Ramos (cell line): ENCODE measurements around the gene ABCA2.

Experiments
- in situ Hi-C: fragments of 300-500 bp; cut with MboI; formaldehyde crosslinking; loops from one replicate; pipeline ENCODE4 v1.14.3; 2022; ENCODE audit warnings: low sequenced_read_pairs; ENCODE audit not compliant: unreplicated experiment

Gene ABCA2

GRCh38 chr9:137050570-137050969 is 22.5 kb upstream of the ABCA2 start:
- in situ Hi-C loops, result loop anchor here (25.0 kb wide), 1 partner anchor 387 kb away; the partner anchor contains the start of gene ENTPD8

- in situ Hi-C loops, result loop anchor here (5.0 to 25.0 kb wide), 2 partner anchors 178 to 388 kb away; partner anchors contain the start of genes CYSRT1, ENTPD8 and RNF224
These were observed 21.8 kb upstream of the ABCA2 start for GRCh38 chr9:137049544-137050449.

GRCh38 chr9:137048655-137049543 is 20.9 kb upstream of the ABCA2 start:
- in situ Hi-C loops, result loop anchor here (5.0 kb wide), 1 partner anchor 178 kb away; the partner anchor contains the start of genes CYSRT1 and RNF224

DNA sequence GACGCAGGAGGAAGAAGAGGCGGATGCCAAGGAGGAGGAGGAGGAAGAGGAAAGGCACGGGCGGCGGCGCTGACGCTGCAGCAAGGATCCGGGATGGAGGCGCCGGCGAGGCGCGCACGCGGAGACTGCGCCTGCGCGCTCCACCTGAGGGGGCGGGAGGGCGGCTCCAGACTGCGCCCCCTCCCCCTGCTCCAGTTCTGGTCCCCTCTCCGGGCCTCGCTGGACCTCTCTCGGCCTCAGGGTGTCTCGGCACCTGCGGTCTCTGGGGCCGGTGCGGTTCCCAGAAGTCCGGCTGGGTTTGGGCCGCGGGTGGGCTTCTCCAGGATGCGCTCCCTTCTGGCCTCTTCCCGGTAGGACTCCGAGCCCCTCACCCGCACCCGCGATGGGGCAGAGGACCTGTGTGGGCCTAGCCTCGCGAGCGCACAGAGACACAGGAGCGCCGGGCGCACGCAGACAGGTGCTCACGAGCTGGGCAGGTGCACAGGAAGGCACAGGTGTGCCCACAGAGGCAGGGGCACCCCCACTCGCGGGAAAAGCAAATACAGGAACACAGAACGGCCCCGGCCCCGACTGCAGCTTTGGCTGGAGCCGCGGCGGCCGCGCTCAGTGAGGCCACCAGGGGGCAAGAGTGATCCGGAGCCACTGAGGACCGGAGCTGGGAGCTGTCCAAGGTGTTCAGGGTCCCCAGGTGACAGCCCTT is 18.2 kb upstream of the ABCA2 start, which contains the start of gene NPDC1:
TSS of gene NPDC1 (minus strand) at position 90 of the 700 bp plus-strand sequence. CDS start 188 bp downstream, outside the sequence.
- in situ Hi-C loops, result loop anchor here (5.0 kb wide), 1 partner anchor 181 kb away; the partner anchor contains the start of genes CYSRT1 and RNF224

DNA sequence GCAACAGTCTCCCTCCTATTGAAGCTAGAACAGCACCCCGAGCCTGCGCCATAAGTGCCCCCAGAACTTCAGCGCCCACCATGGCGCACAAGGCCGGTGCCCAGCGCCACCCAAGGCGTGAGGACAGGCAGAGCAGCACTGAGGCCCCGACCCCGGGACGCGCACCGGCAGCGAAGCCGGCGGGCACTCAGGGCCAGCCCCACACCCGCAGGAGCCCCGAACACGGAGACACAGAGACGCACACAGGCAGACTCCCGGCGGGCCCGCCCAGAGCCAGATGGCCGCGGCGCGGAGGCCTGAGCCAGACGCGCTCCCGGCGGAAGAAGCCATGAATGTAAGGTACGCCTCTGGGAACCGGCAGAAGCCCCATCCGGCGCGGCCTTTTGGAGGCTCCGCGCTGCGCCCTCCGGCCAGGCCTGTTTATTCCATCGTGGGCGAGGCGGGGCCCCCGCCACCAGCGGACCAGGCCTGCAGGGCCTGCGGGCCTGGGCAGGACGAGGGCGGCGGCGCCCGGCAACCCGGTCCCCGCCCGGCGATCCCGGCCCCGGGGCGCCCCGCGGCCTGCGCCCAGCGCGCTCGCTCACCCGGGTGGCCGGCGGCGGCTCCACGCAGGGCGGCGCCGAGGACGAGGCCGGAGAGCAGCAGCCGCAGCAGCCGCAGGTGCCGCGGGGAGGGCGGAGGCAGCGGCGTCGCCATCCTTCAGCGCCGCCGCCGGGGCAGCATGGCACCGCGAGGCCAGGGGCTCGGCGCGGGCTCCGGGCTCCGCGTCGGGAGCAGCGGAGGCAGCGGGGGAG is 17.5 kb upstream of the ABCA2 start:
- in situ Hi-C loops, result loop anchor here (5.0 kb wide), 1 partner anchor 182 kb away; the partner anchor contains the start of genes CYSRT1 and RNF224

DNA sequence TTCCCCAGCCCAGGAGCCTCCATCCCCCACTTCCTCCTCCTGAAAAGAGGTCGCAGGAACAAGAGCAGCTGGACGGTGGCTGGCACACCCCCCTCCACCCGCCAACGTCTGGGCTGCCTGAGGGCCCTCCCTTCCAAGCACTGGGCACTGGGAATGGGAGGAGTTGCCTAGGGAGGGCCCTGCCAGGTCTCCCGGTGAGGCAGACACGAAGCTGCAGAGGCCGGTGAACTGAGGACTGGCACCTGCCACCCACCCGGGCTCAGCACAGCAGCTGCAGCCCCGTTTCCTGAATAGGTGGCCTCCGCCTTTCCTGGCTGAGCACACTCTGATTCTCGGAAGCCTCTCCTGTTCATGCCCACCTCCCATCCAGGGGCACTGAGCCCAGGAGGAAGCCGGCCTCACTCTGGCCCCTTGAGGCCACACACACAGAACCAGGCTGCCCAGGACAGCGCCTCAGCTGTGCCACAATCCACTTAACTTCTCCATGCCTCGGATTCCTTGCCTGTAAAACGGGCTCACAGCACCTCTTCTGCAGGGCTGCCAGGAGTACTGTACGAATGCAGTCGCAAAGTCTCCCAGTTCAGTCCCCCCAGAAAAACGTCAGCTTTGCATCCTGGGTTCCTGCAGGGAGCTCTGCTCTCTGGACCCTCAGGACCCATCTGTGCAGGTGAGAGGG is 16.6 kb upstream of the ABCA2 start:
- in situ Hi-C loops, result loop anchor here (5.0 kb wide), 1 partner anchor 183 kb away; the partner anchor contains the start of genes CYSRT1 and RNF224

DNA sequence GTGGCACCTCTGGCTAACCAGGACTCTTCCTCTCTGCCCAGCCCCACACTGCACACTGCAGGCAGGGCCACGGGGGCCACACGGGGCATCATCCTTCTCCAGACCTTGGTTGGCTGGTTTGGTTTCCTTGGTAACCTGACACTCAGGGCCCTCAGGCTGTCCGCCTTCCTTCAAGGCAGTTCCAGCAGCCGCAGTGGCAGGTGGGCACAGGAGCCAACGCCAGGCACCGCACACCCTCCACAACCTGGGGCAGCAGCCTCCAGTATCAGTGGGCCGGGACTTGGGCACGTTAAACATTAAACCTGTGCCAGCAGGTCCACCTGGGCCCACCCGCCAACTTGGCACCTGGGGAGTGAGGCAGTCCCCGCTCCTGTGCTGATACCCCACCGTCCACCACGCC is 16.0 kb upstream of the ABCA2 start:
- in situ Hi-C loops, result no loop called here

DNA sequence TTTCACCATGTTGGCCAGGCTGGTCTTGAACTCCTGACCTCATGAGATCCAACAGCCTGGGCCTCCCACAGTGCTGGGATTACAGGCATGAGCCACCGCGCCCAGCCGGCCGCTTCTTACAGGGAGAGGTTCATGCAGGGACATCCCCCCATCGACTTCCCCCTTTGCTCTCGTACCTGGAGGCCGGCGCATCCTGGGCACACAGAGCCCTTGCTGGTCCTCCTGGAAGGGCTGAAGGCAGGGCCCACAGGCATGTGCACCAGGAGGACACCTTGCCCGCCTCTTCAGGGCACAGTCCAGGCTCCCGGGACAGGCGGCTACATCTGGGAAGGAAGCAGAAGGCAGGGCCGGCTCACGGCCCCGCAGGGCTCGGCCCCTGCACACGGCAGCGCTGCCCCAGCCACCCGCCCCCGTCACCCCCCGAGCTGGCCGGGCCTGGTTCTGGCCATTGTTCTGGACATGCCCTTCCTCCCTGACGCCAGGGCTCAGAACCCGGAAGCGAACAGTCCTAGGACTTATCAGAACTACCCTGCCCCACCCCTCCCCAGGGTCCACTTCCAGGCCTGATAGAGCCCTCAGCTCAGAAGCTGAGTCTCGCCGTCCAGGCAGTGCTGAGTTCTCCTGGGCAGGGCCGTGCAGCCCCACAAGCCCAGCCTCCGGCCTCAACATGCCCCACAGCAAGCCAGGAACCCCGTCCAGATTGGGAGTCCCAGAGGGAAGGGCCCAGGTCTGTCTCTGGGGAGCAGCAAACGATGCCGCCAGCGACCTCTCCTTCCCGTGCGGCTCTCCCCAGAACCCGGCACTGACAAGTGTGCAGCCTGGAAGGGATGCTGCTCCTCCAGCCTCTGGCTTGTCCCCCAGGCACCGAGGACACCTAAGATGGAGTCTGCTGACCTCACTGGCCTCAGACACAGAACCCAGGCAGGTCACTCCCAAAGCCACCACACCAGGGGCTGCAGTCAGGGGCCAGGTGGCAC is 15.0 kb upstream of the ABCA2 start:
- in situ Hi-C loops, result no loop called here

DNA sequence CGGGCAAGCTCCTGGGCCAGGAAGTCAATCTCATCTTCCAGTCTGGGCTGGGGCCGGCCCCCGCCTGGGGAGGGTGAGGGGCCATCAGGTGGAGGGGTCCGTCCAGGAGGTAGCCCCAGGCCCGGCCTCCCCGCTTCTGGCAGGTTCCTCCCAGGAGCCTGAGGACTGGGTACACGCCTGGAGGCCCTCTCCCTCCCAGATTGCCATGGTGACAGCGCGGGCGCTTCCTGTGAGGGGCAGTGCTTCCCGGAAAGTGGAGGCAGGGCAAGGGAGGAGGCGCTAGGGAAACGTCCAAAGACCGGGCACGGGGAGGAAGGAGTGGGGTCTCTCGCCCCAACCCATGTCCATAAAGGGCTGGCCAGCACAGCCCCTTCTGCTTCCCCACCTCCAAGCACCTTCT is 13.1 kb upstream of the ABCA2 start:
- in situ Hi-C loops, result no loop called here

GRCh38 chr9:137040568-137040967 is 12.5 kb upstream of the ABCA2 start:
- in situ Hi-C loops, result no loop called here

GRCh38 chr9:137039611-137040366 is 11.8 kb upstream of the ABCA2 start:
- in situ Hi-C loops, result loop anchor here (5.0 kb wide), 1 partner anchor 247 kb away; the partner anchor contains the start of gene TMEM141

GRCh38 chr9:137038916-137039315 is 10.9 kb upstream of the ABCA2 start:
- in situ Hi-C loops, result loop anchor here (5.0 kb wide), 1 partner anchor 247 kb away; the partner anchor contains the start of gene TMEM141

- in situ Hi-C loops, result loop anchor here (5.0 kb wide), 1 partner anchor 245 kb away; the partner anchor contains the start of gene TMEM141
These were observed 9.4 kb upstream of the ABCA2 start for GRCh38 chr9:137037483-137037882.

- in situ Hi-C loops, result loop anchor here (5.0 kb wide), 1 partner anchor 245 kb away; the partner anchor contains the start of gene TMEM141
These were observed 9.0 kb upstream of the ABCA2 start for GRCh38 chr9:137037035-137037434.

GRCh38 chr9:137035937-137036336 is 7.9 kb upstream of the ABCA2 start:
- in situ Hi-C loops, result loop anchor here (5.0 kb wide), 1 partner anchor 244 kb away; the partner anchor contains the start of gene TMEM141

DNA sequence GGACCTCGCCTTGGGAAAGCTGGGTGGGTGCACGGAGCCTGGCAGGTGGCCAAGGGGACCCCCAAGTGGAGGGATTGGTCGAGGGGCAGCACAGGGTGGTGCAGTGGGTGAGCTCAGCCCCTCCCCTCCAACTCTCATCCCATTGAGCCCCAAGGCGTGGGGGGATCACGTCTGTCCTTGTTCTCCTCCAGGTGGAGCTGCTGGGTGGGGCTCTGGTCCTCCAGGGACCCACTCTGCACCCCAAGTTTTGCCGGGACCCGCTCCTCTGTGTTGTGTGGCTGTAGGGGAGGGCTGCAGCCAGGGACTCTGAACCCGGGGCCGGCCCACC is 7.4 kb upstream of the ABCA2 start:
- in situ Hi-C loops, result loop anchor here (5.0 kb wide), 1 partner anchor 243 kb away; the partner anchor contains the start of gene TMEM141
